Upper lobe of left lung (tissue), 4 donors: ENCODE results near the gene ZIC4.

Experiments used
- CTCF ChIP-seq, 6 experiments: fragments of 450-650 bp in 4 of 6; fragments of 200-600 bp in 2 of 6; sonication (generic) in 2 of 6; IDR thresholded peaks; one replicate each; pipeline ENCODE4 v1.5.1; 2016 to 2019; ENCODE audit warnings: antibody characterized with exemption in 6 of 6
- POLR2A ChIP-seq, 4 donors: fragments of 450-650 bp; IDR thresholded peaks; one replicate each; pipeline ENCODE4 v1.5.1; 2016 to 2017; ENCODE audit warnings: antibody characterized with exemption in 4 of 4, mild to moderate bottlenecking in 2 of 4

- TF ChIP-seq CTCF (IDR thresholded peaks at IDR 0.05), result no peak
- TF ChIP-seq POLR2A (IDR thresholded peaks at IDR 0.05), result no peak
These were observed 18.3 kb downstream of the ZIC4 start for GRCh38 chr3:147387885-147388699.
